Calu3 (cell line): ENCODE results near the gene CFAP43. TPM values are rescaled to one million over a fixed set of nuclear protein-coding genes. Genes with fewer than 3 reads are reported as not detected.

Experiments used
- BruUV-seq: library from RNA; stranded (reverse); fragments of 400-500 nt; replicated peaks from 2 replicates; lab custom pipeline; 2021; lab: Mats Ljungman, UMichigan
- CTCF ChIA-PET: fragments of 300-600 bp; sonication (Branson Sonifier 250); formaldehyde crosslinking; loops from one replicate; lab custom pipeline; 2022; ENCODE audit warnings: antibody characterized with exemption; lab: Charles Lee
- DNase-seq: peaks from one replicate; pipeline ENCODE4 v3.0.0; 2022
- H3K27ac Mint-ChIP-seq: one replicate; pipeline ENCODE4 v1.8.0; 2022; ENCODE audit warnings: mixed read lengths; ENCODE audit not compliant: unreplicated experiment
- H3K27me3 Mint-ChIP-seq: one replicate; pipeline ENCODE4 v1.8.0; 2022; ENCODE audit warnings: mixed read lengths; ENCODE audit not compliant: unreplicated experiment
- H3K36me3 Mint-ChIP-seq: one replicate; pipeline ENCODE4 v1.8.0; 2022; ENCODE audit warnings: mild to moderate bottlenecking, moderate library complexity, mixed read lengths; ENCODE audit not compliant: insufficient read depth, unreplicated experiment
- H3K4me1 Mint-ChIP-seq: one replicate; pipeline ENCODE4 v1.8.0; 2022; ENCODE audit warnings: mild to moderate bottlenecking, low read depth, mixed read lengths; ENCODE audit not compliant: unreplicated experiment
- H3K4me3 Mint-ChIP-seq: one replicate; pipeline ENCODE4 v1.8.0; 2022; ENCODE audit warnings: mild to moderate bottlenecking, low read depth, moderate library complexity, mixed read lengths; ENCODE audit not compliant: unreplicated experiment
- H3K9me3 Mint-ChIP-seq: one replicate; pipeline ENCODE4 v1.8.0; 2022; ENCODE audit warnings: low read depth, mixed read lengths; ENCODE audit not compliant: unreplicated experiment
- intact Hi-C: fragments of 100-400 bp; cut with micrococcal nuclease; formaldehyde crosslinking; loops from one replicate; pipeline ENCODE4 v1.10.0; 2022; ENCODE audit not compliant: unreplicated experiment
- microRNA-seq: library from miRNA; unstranded; fragments of <30 nt; microRNA quantifications from one replicate; pipeline ENCODE4 v1.2.0, GENCODE V29; 2022
- total RNA-seq: library from RNA; stranded (reverse); gene quantifications from 2 replicates; pipeline ENCODE4 v1.2.3, GENCODE V29; 2022
- TF ChIP-seq, protein P1 (sequence below): fragments of 200-600 bp; IDR thresholded peaks from one replicate; pipeline ENCODE4 v1.8.0; 2022; ENCODE audit warnings: antibody characterized with exemption; ENCODE audit not compliant: unreplicated experiment

The CFAP43 gene
- total RNA-seq, 1 experiment from 2014 or later: 0.94 TPM

- no peaks in the 10 kb centered on the region for H3K9me3 Mint-ChIP-seq
- intact Hi-C loops: loop anchor here (5.0 kb wide), 1 partner anchor 38 kb away; the partner anchor contains the start of gene SFR1
- H3K36me3 Mint-ChIP-seq: no peaks in the 10 kb centered on the region
- no peaks in the 10 kb centered on the region for H3K27me3 Mint-ChIP-seq
- H3K4me1 Mint-ChIP-seq: peaks cover 13% of the 10 kb centered on the region
- no peak overlapping the region for H3K4me3 Mint-ChIP-seq
- DNase-seq: no peak
- no TSS peak for BruUV-seq
- H3K27ac Mint-ChIP-seq: no peak overlapping the region
- CTCF ChIA-PET: no interaction called here
- TF ChIP-seq, protein P1, sequence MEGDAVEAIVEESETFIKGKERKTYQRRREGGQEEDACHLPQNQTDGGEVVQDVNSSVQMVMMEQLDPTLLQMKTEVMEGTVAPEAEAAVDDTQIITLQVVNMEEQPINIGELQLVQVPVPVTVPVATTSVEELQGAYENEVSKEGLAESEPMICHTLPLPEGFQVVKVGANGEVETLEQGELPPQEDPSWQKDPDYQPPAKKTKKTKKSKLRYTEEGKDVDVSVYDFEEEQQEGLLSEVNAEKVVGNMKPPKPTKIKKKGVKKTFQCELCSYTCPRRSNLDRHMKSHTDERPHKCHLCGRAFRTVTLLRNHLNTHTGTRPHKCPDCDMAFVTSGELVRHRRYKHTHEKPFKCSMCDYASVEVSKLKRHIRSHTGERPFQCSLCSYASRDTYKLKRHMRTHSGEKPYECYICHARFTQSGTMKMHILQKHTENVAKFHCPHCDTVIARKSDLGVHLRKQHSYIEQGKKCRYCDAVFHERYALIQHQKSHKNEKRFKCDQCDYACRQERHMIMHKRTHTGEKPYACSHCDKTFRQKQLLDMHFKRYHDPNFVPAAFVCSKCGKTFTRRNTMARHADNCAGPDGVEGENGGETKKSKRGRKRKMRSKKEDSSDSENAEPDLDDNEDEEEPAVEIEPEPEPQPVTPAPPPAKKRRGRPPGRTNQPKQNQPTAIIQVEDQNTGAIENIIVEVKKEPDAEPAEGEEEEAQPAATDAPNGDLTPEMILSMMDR: no peak
These were observed 147.6 kb downstream of the CFAP43 start for GRCh38 chr10:104084482-104085142.

DNA sequence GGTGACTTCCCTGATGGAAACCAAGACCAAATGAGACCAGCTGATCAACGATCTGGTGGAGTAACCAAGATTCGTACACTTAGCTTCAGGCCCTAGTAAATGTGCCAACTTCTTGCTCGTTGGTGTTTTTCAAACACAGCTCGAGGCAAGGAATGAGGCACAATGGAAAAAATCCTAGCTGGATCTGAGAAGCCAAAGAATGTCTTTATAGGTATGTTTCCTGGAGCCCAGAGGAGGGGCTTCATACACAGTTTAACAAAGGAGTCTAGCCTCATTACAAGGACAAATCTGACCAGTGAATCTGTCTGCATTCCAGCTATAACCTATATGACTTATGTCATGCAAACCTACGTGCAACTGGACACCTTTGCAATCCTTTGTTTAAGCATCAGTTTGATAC, 150.2 kb downstream of the CFAP43 start:
- Mint-ChIP-seq H3K27ac (no peak overlapping the region), H3K36me3 (no peaks in the 10 kb centered on the region), H3K9me3 (no peaks in the 10 kb centered on the region), H3K4me1 (peaks cover 13% of the 10 kb centered on the region), H3K27me3 (no peaks in the 10 kb centered on the region), H3K4me3 (no peak overlapping the region)
- no TSS peak for BruUV-seq
- intact Hi-C loops: loop anchor here (5.0 kb wide), 1 partner anchor 40 kb away; the partner anchor contains the start of gene SFR1
- TF ChIP-seq, protein P1: no peak
- CTCF ChIA-PET: interaction anchor here (0.7 to 1.7 kb wide), 3 partner anchors 8 to 194 kb away, joined by 3 read pairs; no protein-coding TSS in a partner anchor
- DNase-seq: no peak

DNA sequence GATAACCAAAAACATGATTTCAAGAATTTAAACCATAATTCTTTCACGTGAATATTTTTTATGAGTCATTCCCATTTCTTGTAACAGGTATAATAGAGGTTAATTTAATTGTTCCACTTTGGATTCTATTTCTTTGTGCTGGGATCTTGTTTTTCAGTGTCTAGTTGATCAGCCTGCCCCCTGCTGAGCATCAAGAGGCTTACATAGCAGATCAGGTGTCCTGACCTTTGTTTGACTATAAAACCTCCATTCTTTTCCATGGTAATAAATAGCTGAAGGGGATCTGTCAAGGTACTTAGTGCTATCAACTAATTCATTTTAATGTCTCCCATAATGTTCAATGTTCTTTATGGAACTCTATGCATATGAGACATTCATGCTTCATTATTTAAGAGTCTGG, 151.4 kb downstream of the CFAP43 start:
- no peak overlapping the region for H3K4me3 Mint-ChIP-seq
- TF ChIP-seq, protein P1: no peak
- CTCF ChIA-PET: interaction anchor here (0.9 to 1.7 kb wide), 2 partner anchors 41 to 192 kb away, joined by 3 to 5 read pairs; partner anchors contain the start of gene SFR1
- no peaks in the 10 kb centered on the region for H3K36me3 Mint-ChIP-seq
- no peak for DNase-seq
- intact Hi-C loops: loop anchor here (5.0 kb wide), 1 partner anchor 42 kb away; the partner anchor contains the start of gene SFR1
- H3K4me1 Mint-ChIP-seq: peaks cover 9% of the 10 kb centered on the region
- H3K27ac Mint-ChIP-seq: no peak overlapping the region
- H3K27me3 Mint-ChIP-seq: no peaks in the 10 kb centered on the region
- no peaks in the 10 kb centered on the region for H3K9me3 Mint-ChIP-seq
- BruUV-seq: no TSS peak

Small RNAs within 50 kb of the gene (microRNA-seq; reads per million reads assigned to microRNA genes)
- gene MIR4482 (not detected), gene MIR609 (not detected)

Other genes starting within 250 kb of the CFAP43 start
- 0.73 and 1.0 TPM in 2 replicates for gene COL17A1, start 146.5 kb downstream of the CFAP43 start, total RNA-seq
- 10.2 and 11.6 TPM in 2 replicates for gene SFR1, start 110.2 kb downstream of the CFAP43 start, total RNA-seq
- gene GSTO1, start 22.5 kb upstream of the CFAP43 start, total RNA-seq: 59.2 and 61.5 TPM in 2 replicates
- gene GSTO2, start 36.8 kb upstream of the CFAP43 start, total RNA-seq: 25.7 and 26.7 TPM in 2 replicates
- 1.5 and 1.7 TPM in 2 replicates for gene ITPRIP, start 106.1 kb upstream of the CFAP43 start, total RNA-seq
- gene CFAP58, start 121.5 kb upstream of the CFAP43 start, total RNA-seq: not detected in 2 replicates